MCF 10A (cell line): ENCODE measurements around the gene YEATS2. TPM values are rescaled to one million over a fixed set of nuclear protein-coding genes. Genes with fewer than 3 reads are reported as not detected.

Source experiments
- BruUV-seq: library from RNA; stranded (reverse); fragments of 400-500 nt; replicated peaks from 2 replicates; lab custom pipeline; 2021; lab: Mats Ljungman, UMichigan
- CTCF ChIA-PET: fragments of 300-600 bp; sonication (Branson Sonifier 250); formaldehyde crosslinking; extraction: SDS; loops from one replicate; lab custom pipeline; 2021; ENCODE audit warnings: antibody characterized with exemption, inconsistent platforms; lab: Yijun Ruan, JAX
- POLR2A ChIA-PET: fragments of 300-600, 350-650 bp; sonication (Branson Sonifier 250); formaldehyde crosslinking; extraction: SDS; loops from one replicate; lab custom pipeline; 2020; ENCODE audit warnings: antibody characterized with exemption, inconsistent platforms; lab: Yijun Ruan, JAX
- DNase-seq: peaks from one replicate; pipeline ENCODE4 v3.0.0-alpha.2; 2018; ENCODE audit not compliant: unreplicated experiment
- H3K27ac Mint-ChIP-seq: one replicate; pipeline ENCODE4 v1.8.0; 2022; ENCODE audit warnings: mild to moderate bottlenecking, low read depth, mixed read lengths; ENCODE audit not compliant: unreplicated experiment
- H3K27me3 Mint-ChIP-seq: one replicate; pipeline ENCODE4 v1.8.0; 2022; ENCODE audit warnings: mixed read lengths; ENCODE audit not compliant: insufficient read depth, unreplicated experiment
- H3K36me3 Mint-ChIP-seq: one replicate; pipeline ENCODE4 v1.8.0; 2022; ENCODE audit warnings: mild to moderate bottlenecking, moderate library complexity, mixed read lengths; ENCODE audit not compliant: insufficient read depth, unreplicated experiment
- H3K4me1 Mint-ChIP-seq: one replicate; pipeline ENCODE4 v1.8.0; 2022; ENCODE audit warnings: mixed read lengths; ENCODE audit not compliant: insufficient read depth, unreplicated experiment
- H3K4me3 Mint-ChIP-seq: one replicate; pipeline ENCODE4 v1.8.0; 2022; ENCODE audit warnings: mild to moderate bottlenecking, moderate library complexity, mixed read lengths; ENCODE audit not compliant: unreplicated experiment
- H3K9me3 Mint-ChIP-seq: one replicate; pipeline ENCODE4 v1.8.0; 2022; ENCODE audit warnings: mixed read lengths; ENCODE audit not compliant: unreplicated experiment
- CTCF ChIP-seq: fragments of 200-600 bp; IDR thresholded peaks from one replicate; pipeline ENCODE4 v1.8.0; 2022; ENCODE audit warnings: antibody characterized with exemption, mild to moderate bottlenecking; ENCODE audit not compliant: unreplicated experiment
- intact Hi-C: fragments of 100-400 bp; cut with micrococcal nuclease; formaldehyde crosslinking; loops from 2 replicates; pipeline ENCODE4 v1.14.1; 2022
- total RNA-seq: library from RNA; stranded (reverse); gene quantifications from 2 replicates; pipeline ENCODE4 v1.2.3, GENCODE V29; 2022

Gene YEATS2
- total RNA-seq, 1 experiment from 2014 or later: 29.4 TPM

GRCh38 chr3:183654727-183655126 lies 42.9 kb upstream of the YEATS2 start:
- Mint-ChIP-seq H3K4me3 (no peak overlapping the region), H3K27me3 (no peaks in the 10 kb centered on the region), H3K36me3 (peaks cover 61% of the 10 kb centered on the region), H3K9me3 (peaks cover 14% of the 10 kb centered on the region), H3K27ac (no peak overlapping the region), H3K4me1 (no peaks in the 10 kb centered on the region)
- TF ChIP-seq CTCF: no peak
- DNase-seq: no peak
- BruUV-seq: no TSS peak
- CTCF ChIA-PET: interaction anchor here (0.6 to 1.1 kb wide), 3 partner anchors 12 to 469 kb away, joined by 3 read pairs; no protein-coding TSS in a partner anchor
- POLR2A ChIA-PET: interaction anchor here (1.1 to 2.0 kb wide), 2 partner anchors 9 to 18 kb away, joined by 3 to 9 read pairs; no protein-coding TSS in a partner anchor
- intact Hi-C loops: no loop called here

- no peak overlapping the region for H3K27ac Mint-ChIP-seq
- no peak overlapping the region for H3K4me3 Mint-ChIP-seq
- BruUV-seq: no TSS peak
- peaks cover 51% of the 10 kb centered on the region for H3K36me3 Mint-ChIP-seq
- no peak for DNase-seq
- H3K4me1 Mint-ChIP-seq: peaks cover 8% of the 10 kb centered on the region
- ChIA-PET POLR2A (interaction anchor here (0.7 to 1.9 kb wide), 2 partner anchors 25 to 43 kb away, joined by 3 to 12 read pairs; no protein-coding TSS in a partner anchor), CTCF (interaction anchor here (0.6 to 1.1 kb wide), 2 partner anchors 105 to 304 kb away, joined by 3 to 4 read pairs; no protein-coding TSS in a partner anchor)
- no peak for TF ChIP-seq CTCF
- intact Hi-C loops: no loop called here
- no peaks in the 10 kb centered on the region for H3K9me3 Mint-ChIP-seq
- no peaks in the 10 kb centered on the region for H3K27me3 Mint-ChIP-seq
These were observed 35.5 kb upstream of the YEATS2 start for GRCh38 chr3:183662099-183662498.

- no TSS peak for BruUV-seq
- Mint-ChIP-seq H3K36me3 (peaks cover 63% of the 10 kb centered on the region), H3K27me3 (no peaks in the 10 kb centered on the region), H3K4me1 (peaks cover 8% of the 10 kb centered on the region), H3K27ac (peak overlapping the region; percentile 57), H3K4me3 (no peak overlapping the region), H3K9me3 (no peaks in the 10 kb centered on the region)
- DNase-seq: peak; percentile 69
- no peak for TF ChIP-seq CTCF
- POLR2A ChIA-PET: interaction anchor here (0.6 to 2.8 kb wide), 7 partner anchors 11 to 128 kb away, joined by 3 to 9 read pairs (median 5); partner anchors contain the start of gene KLHL24
- intact Hi-C loops: no loop called here
- CTCF ChIA-PET: interaction anchor here (1.0 kb wide), 1 partner anchor 28 kb away, joined by 3 read pairs; no protein-coding TSS in a partner anchor
These were observed 32.6 kb upstream of the YEATS2 start for GRCh38 chr3:183664913-183665381.

GRCh38 chr3:183680061-183680460 lies 17.5 kb upstream of the YEATS2 start:
- intact Hi-C loops: no loop called here
- CTCF ChIA-PET: no interaction called here
- Mint-ChIP-seq H3K27me3 (no peaks in the 10 kb centered on the region), H3K27ac (no peak overlapping the region), H3K36me3 (peaks cover 38% of the 10 kb centered on the region), H3K4me1 (no peaks in the 10 kb centered on the region), H3K4me3 (no peak overlapping the region), H3K9me3 (no peaks in the 10 kb centered on the region)
- TF ChIP-seq CTCF: no peak
- no TSS peak for BruUV-seq
- POLR2A ChIA-PET: interaction anchor here (0.7 to 1.4 kb wide), 3 partner anchors 9 to 640 kb away, joined by 3 to 4 read pairs (median 3); partner anchors contain the start of gene YEATS2
- no peak for DNase-seq
